Body of pancreas (tissue), 4 donors: ENCODE measurements around the gene RNF224.

Experiments used
- CTCF ChIP-seq, 7 experiments: fragments of 450-650 bp in 4 of 7; fragments of 200-600 bp in 3 of 7; sonication (generic) in 3 of 7; IDR thresholded peaks; one replicate each; pipeline ENCODE4 v1.5.1; 2016 to 2019; ENCODE audit warnings: antibody characterized with exemption in 7 of 7
- POLR2A ChIP-seq, 3 donors: fragments of 450-650 bp; IDR thresholded peaks; one replicate each; pipeline ENCODE4 v1.6.1; 2016; ENCODE audit warnings: antibody characterized with exemption in 3 of 3, mild to moderate bottlenecking in 2 of 3

GRCh38 chr9:137266585-137267453 lies 39.5 kb downstream of the RNF224 start:
- TF ChIP-seq CTCF (IDR thresholded peaks at IDR 0.05): no peak
- TF ChIP-seq POLR2A (IDR thresholded peaks at IDR 0.05): no peak
